Fibroblast of lung (primary cell): ENCODE measurements around the gene NXN.

ENCODE experiments used
- CTCF ChIP-seq, 2 donors: IDR thresholded peaks in 1 of 2; conservative IDR thresholded peaks in 1 of 2; 1 replicate in 1 of 2; 2 replicates in 1 of 2; pipeline ENCODE4 v1.5.1; 2011 to 2012; ENCODE audit warnings: low read length in 2 of 2, control low read depth in 1 of 2, inconsistent platforms in 1 of 2, low read depth in 1 of 2, mild to moderate bottlenecking in 1 of 2
- EZH2 ChIP-seq: IDR thresholded peaks from 2 replicates; pipeline ENCODE4 v1.5.1; 2012; ENCODE audit warnings: low read length, control low read depth, mild to moderate bottlenecking; ENCODE audit errors: missing control alignments

GRCh38 chr17:902463-902862 lies 77.1 kb downstream of the NXN start:
- TF ChIP-seq CTCF (conservative IDR thresholded peaks at IDR 0.05 in 1 of 2, IDR thresholded peaks at IDR 0.05 in 1 of 2; ENCODE audit: low read depth in 1 of 2, low read length in 2 of 2) (no peak), EZH2 (no peak)
